ENCODE measurements around the gene CIAO3. TPM values are rescaled to one million over a fixed set of nuclear protein-coding genes. Genes with fewer than 3 reads are reported as not detected.

Gene CIAO3
- total and polyA plus RNA-seq, 10 of the 15 experiments (the other 5 are each of a cell fraction or from before 2014, with no cell fraction given), result 1.4 to 37.5 (median 30.8) TPM

GRCh38 chr16:720447-720989 lies 20.3 kb downstream of the CIAO3 start (continued):
- TF ChIP-seq ETV6 (conservative IDR thresholded peaks at IDR 0.05 in 1 of 2, IDR thresholded peaks at IDR 0.05 in 1 of 2; ENCODE audit: borderline replicate concordance in 1 of 2, low read depth in 1 of 2) (no peak), MLLT1 (IDR thresholded peaks at IDR 0.05) (no peak), EZH2 (IDR thresholded peaks at IDR 0.05; ENCODE audit: borderline replicate concordance, control insufficient read depth, low read depth, low read length) (no peak), BCLAF1 (IDR thresholded peaks at IDR 0.05) (no peak), SMARCA5 (IDR thresholded peaks at IDR 0.05) (no peak), ZNF622 (IDR thresholded peaks at IDR 0.05) (no peak), KDM1A (IDR thresholded peaks at IDR 0.05; ENCODE audit: borderline replicate concordance) (no peak), POU2F2 (IDR thresholded peaks at IDR 0.05; ENCODE audit: borderline replicate concordance, low read depth, low read length) (0 out of 3 replicates have a peak, but pooled peaks have one; percentile 18), ZBTB40 (IDR thresholded peaks at IDR 0.05; ENCODE audit: borderline replicate concordance) (peak; percentile 63; the same call in 1 of the 2 replicates), CTCF (IDR thresholded peaks at IDR 0.05 in 2 of 3, conservative IDR thresholded peaks at IDR 0.05 in 1 of 3; ENCODE audit: control insufficient read depth in 2 of 3, extremely low read depth in 1 of 3, insufficient read depth in 1 of 3, low read depth in 3 of 3, low read length in 3 of 3) (peak; percentile 21 to 40 (median 22); a peak in 3 of 6 replicates), ATF7 (IDR thresholded peaks at IDR 0.05; ENCODE audit: low read depth) (0 out of 2 replicates have a peak, but pooled peaks have one; percentile 18), SUZ12 (IDR thresholded peaks at IDR 0.05; ENCODE audit: unreplicated experiment) (no peak), TCF12 (IDR thresholded peaks at IDR 0.05; ENCODE audit: low read depth, low read length) (0 out of 2 replicates have a peak, but pooled peaks have one; percentile 45), BHLHE40 (IDR thresholded peaks at IDR 0.05; ENCODE audit: borderline replicate concordance in 1 of 2, low read depth in 2 of 2, low read length in 1 of 2) (peak; percentile 69 to 92; a peak in 3 of 4 replicates)

All from GM12878 (cell line).